ENCODE results near the gene ITFG2. TPM values are rescaled to one million over a fixed set of nuclear protein-coding genes. Genes with fewer than 3 reads are reported as not detected.
"Not testable (repeated sequence)": the region's sequence is repeated elsewhere in the genome, so short reads cannot be mapped to it uniquely, and the experiment has no call there.

ITFG2 gene
- total RNA-seq: 17.2 and 19.7 TPM in 2 replicates

GRCh38 chr12:2812290-2813213 is at the start of gene ITFG2:
ITFG2 (plus strand) TSS chr12:2812668; CDS start chr12:2812761, 93 bp downstream.
- DNase-seq: peak; percentile 98

GRCh38 chr12:2764398-2764797 is 48.1 kb upstream of the ITFG2 start:
- DNase-seq: no peak

GRCh38 chr12:2765052-2765451 is 47.4 kb upstream of the ITFG2 start:
- no peak for DNase-seq

- DNase-seq: no peak
Observed at GRCh38 chr12:2765608-2766007, 46.9 kb upstream of the ITFG2 start.

GRCh38 chr12:2768224-2768961 is 44.1 kb upstream of the ITFG2 start:
- DNase-seq: no peak

GRCh38 chr12:2769866-2770533 is 42.5 kb upstream of the ITFG2 start:
- no peak for DNase-seq

- DNase-seq: not testable (repeated sequence)
Observed at GRCh38 chr12:2770544-2770943, 41.9 kb upstream of the ITFG2 start.

- DNase-seq: no peak
Observed at GRCh38 chr12:2772370-2772769, 40.1 kb upstream of the ITFG2 start.

- DNase-seq: no peak
Observed at GRCh38 chr12:2773199-2773875, 39.1 kb upstream of the ITFG2 start.

GRCh38 chr12:2775431-2775830 is 37.0 kb upstream of the ITFG2 start:
- DNase-seq: no peak

GRCh38 chr12:2776129-2776806 is 36.2 kb upstream of the ITFG2 start:
- DNase-seq: no peak

- DNase-seq: no peak
Observed at GRCh38 chr12:2779281-2779680, 33.2 kb upstream of the ITFG2 start.

- DNase-seq: peak; percentile 68
Observed at GRCh38 chr12:2783936-2784600, 28.4 kb upstream of the ITFG2 start.

GRCh38 chr12:2785017-2785416 is 27.5 kb upstream of the ITFG2 start:
- DNase-seq: no peak

- no peak for DNase-seq
Observed at GRCh38 chr12:2791089-2791488, 21.4 kb upstream of the ITFG2 start.

GRCh38 chr12:2792671-2793500 is 19.6 kb upstream of the ITFG2 start:
- DNase-seq: no peak

GRCh38 chr12:2793561-2793960 is 18.9 kb upstream of the ITFG2 start:
- DNase-seq: no peak

GRCh38 chr12:2794191-2794735 is 18.2 kb upstream of the ITFG2 start:
- DNase-seq: peak; percentile 46

GRCh38 chr12:2794736-2795289 is 17.7 kb upstream of the ITFG2 start, which contains the start of gene FKBP4:
FKBP4 (plus strand) TSS chr12:2794970; CDS start chr12:2795140, 170 bp downstream.
- peak; percentile 85 for DNase-seq

All from dermis blood vessel endothelial cell (primary cell).